Measurements from ENCODE around the gene AOC1. TPM values are rescaled to one million over a fixed set of nuclear protein-coding genes. Genes with fewer than 3 reads are reported as not detected.

The AOC1 gene
- polyA plus RNA-seq, 2 of the 4 experiments (the other 2 are of a cell fraction), result not detected

DNA sequence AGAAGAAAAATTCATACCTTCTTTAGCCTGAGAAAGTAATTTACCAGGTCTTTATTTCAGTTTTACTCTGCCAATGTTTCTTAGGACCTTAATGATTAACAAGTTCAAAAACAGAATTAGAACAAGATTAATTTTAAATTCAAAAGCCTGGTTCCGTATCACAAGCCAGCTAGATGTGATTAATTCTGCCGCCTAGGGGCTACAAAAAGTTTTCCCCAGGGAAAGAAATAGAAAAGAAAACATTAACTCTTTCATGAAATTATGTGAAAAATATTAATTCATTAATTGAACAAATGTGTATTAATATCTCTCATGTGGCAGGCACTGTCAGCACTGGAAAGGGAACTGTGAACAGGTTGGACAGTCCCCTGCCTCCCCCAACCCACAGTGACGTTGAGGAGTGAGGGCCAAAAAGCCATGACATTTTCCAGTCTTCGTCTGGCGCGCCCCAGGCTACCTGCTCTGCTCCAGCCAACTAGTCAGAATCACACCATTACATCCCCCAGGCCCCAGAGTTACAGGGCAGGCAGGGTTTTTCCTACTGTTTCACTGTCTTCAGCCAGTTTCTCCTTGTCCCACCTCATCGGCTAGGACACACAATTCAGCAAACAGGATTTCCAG lies 31.6 kb upstream of the AOC1 start:
- DNase-seq (ENCODE audit: low read depth in 1 of 2, low spot score in 1 of 2), result no peak
- CTCF ChIA-PET, result no interaction called here

DNA sequence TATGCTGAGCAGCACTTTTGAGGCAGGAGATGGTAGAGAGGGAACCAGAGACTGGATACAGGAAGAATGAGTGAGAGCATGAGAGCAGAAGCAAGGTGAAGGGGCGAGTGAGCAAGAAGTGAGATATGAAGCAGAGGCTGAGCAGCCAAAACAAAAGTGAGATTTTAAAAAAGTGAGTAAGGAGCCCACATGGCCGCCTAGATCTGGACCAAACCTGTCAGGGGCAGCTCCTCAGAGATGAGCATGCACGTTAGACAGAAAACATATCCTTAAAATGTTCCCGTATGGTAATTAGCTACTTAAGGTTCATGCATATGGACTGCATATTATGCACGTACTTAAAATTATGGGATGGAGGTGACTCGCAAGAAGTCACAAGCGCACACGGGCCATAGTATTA lies 29.3 kb upstream of the AOC1 start:
- ATAC-seq (no peak), FAIRE-seq (no peak), DNase-seq (ENCODE audit: low read depth in 1 of 2, low spot score in 1 of 2) (no peak)
- no peak overlapping the region for H3K4me2 ChIP-seq
- H3K4me3 ChIP-seq, result no peak overlapping the region
- no peaks in the 10 kb centered on the region for H3K4me1 ChIP-seq
- no peak for TF ChIP-seq ZSCAN20 (CRISPR knock-in tag; IDR thresholded peaks at IDR 0.05)
- no peak for TF ChIP-seq JUN (IDR thresholded peaks at IDR 0.05)
- TF ChIP-seq, protein P1, sequence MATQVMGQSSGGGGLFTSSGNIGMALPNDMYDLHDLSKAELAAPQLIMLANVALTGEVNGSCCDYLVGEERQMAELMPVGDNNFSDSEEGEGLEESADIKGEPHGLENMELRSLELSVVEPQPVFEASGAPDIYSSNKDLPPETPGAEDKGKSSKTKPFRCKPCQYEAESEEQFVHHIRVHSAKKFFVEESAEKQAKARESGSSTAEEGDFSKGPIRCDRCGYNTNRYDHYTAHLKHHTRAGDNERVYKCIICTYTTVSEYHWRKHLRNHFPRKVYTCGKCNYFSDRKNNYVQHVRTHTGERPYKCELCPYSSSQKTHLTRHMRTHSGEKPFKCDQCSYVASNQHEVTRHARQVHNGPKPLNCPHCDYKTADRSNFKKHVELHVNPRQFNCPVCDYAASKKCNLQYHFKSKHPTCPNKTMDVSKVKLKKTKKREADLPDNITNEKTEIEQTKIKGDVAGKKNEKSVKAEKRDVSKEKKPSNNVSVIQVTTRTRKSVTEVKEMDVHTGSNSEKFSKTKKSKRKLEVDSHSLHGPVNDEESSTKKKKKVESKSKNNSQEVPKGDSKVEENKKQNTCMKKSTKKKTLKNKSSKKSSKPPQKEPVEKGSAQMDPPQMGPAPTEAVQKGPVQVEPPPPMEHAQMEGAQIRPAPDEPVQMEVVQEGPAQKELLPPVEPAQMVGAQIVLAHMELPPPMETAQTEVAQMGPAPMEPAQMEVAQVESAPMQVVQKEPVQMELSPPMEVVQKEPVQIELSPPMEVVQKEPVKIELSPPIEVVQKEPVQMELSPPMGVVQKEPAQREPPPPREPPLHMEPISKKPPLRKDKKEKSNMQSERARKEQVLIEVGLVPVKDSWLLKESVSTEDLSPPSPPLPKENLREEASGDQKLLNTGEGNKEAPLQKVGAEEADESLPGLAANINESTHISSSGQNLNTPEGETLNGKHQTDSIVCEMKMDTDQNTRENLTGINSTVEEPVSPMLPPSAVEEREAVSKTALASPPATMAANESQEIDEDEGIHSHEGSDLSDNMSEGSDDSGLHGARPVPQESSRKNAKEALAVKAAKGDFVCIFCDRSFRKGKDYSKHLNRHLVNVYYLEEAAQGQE (IDR thresholded peaks at IDR 0.05), result no peak
- TF ChIP-seq, protein P2, sequence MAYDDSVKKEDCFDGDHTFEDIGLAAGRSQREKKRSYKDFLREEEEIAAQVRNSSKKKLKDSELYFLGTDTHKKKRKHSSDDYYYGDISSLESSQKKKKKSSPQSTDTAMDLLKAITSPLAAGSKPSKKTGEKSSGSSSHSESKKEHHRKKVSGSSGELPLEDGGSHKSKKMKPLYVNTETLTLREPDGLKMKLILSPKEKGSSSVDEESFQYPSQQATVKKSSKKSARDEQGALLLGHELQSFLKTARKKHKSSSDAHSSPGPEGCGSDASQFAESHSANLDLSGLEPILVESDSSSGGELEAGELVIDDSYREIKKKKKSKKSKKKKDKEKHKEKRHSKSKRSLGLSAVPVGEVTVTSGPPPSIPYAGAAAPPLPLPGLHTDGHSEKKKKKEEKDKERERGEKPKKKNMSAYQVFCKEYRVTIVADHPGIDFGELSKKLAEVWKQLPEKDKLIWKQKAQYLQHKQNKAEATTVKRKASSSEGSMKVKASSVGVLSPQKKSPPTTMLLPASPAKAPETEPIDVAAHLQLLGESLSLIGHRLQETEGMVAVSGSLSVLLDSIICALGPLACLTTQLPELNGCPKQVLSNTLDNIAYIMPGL (CRISPR knock-in tag; IDR thresholded peaks at IDR 0.05; ENCODE audit: borderline replicate concordance), result no peak
- no peak for TF ChIP-seq HOXB13 (CRISPR knock-in tag; IDR thresholded peaks at IDR 0.05; ENCODE audit: low read depth)
- TF ChIP-seq RCOR1 (IDR thresholded peaks at IDR 0.05; ENCODE audit: low read depth, low read length), result no peak
- ChIA-PET POLR2A (no interaction called here), CTCF (no interaction called here)
- no peaks in the 10 kb centered on the region for H3K9me3 ChIP-seq
- no peak overlapping the region for H3K27ac ChIP-seq
- 31% methylated on average over 8 of the region's 8 CpGs for WGBS (ENCODE audit: missing lambda C conversion rate)

More for the DNA sequence above, 31.6 kb upstream of the AOC1 start:
- no peak for ATAC-seq
- Histone ChIP-seq H3K4me3 (no peak overlapping the region), H3K4me1 (no peaks in the 10 kb centered on the region), H3K9me3 (peaks cover 8% of the 10 kb centered on the region; the same call in 2 of the 3 replicates), H3K4me2 (no peak overlapping the region), H3K27ac (no peak overlapping the region)
- WGBS (ENCODE audit: missing lambda C conversion rate), result 41% methylated on average over 7 of the region's 7 CpGs
- POLR2A ChIA-PET, result no interaction called here
- no peak for FAIRE-seq
- no peak for TF ChIP-seq NFE2L2 (conservative IDR thresholded peaks at IDR 0.05; ENCODE audit: low read length)
- TF ChIP-seq NPAS2 (CRISPR knock-in tag; IDR thresholded peaks at IDR 0.05; ENCODE audit: borderline replicate concordance), result no peak
- TF ChIP-seq MAZ (IDR thresholded peaks at IDR 0.05; ENCODE audit: borderline replicate concordance, low read depth, low read length), result no peak
- TF ChIP-seq HOXA7 (CRISPR knock-in tag; IDR thresholded peaks at IDR 0.05), result no peak
- TF ChIP-seq ESRRA (IDR thresholded peaks at IDR 0.05; ENCODE audit: borderline replicate concordance, low read length), result no peak
- TF ChIP-seq ZFP36 (IDR thresholded peaks at IDR 0.05; ENCODE audit: borderline replicate concordance, partially characterized antibody), result no peak
- TF ChIP-seq GATA3 (IDR thresholded peaks at IDR 0.05; ENCODE audit: borderline replicate concordance), result no peak
- no peak for TF ChIP-seq HEYL (CRISPR knock-in tag; IDR thresholded peaks at IDR 0.05)
- no peak for TF ChIP-seq KDM5A (IDR thresholded peaks at IDR 0.05)
- TF ChIP-seq, protein P3, sequence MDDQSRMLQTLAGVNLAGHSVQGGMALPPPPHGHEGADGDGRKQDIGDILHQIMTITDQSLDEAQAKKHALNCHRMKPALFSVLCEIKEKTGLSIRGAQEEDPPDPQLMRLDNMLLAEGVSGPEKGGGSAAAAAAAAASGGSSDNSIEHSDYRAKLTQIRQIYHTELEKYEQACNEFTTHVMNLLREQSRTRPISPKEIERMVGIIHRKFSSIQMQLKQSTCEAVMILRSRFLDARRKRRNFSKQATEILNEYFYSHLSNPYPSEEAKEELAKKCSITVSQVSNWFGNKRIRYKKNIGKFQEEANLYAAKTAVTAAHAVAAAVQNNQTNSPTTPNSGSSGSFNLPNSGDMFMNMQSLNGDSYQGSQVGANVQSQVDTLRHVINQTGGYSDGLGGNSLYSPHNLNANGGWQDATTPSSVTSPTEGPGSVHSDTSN (IDR thresholded peaks at IDR 0.05), result no peak
- TF ChIP-seq, protein P4, sequence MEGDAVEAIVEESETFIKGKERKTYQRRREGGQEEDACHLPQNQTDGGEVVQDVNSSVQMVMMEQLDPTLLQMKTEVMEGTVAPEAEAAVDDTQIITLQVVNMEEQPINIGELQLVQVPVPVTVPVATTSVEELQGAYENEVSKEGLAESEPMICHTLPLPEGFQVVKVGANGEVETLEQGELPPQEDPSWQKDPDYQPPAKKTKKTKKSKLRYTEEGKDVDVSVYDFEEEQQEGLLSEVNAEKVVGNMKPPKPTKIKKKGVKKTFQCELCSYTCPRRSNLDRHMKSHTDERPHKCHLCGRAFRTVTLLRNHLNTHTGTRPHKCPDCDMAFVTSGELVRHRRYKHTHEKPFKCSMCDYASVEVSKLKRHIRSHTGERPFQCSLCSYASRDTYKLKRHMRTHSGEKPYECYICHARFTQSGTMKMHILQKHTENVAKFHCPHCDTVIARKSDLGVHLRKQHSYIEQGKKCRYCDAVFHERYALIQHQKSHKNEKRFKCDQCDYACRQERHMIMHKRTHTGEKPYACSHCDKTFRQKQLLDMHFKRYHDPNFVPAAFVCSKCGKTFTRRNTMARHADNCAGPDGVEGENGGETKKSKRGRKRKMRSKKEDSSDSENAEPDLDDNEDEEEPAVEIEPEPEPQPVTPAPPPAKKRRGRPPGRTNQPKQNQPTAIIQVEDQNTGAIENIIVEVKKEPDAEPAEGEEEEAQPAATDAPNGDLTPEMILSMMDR (IDR thresholded peaks at IDR 0.05), result no peak

Data from A549 (cell line).